A549 (cell line): ENCODE results near the gene ABHD12B.

Experiments
- CHD2 ChIP-seq: fragments of 150-350 bp; IDR thresholded peaks from 2 replicates; pipeline ENCODE4 v1.6.1; 2014; ENCODE audit warnings: low read length; ENCODE audit not compliant: partially characterized antibody
- GATA3 ChIP-seq: IDR thresholded peaks from 2 replicates; pipeline ENCODE4 v1.6.1; 2012; ENCODE audit warnings: borderline replicate concordance
- HDAC2 ChIP-seq: fragments of 200-600 bp; sonication (generic); IDR thresholded peaks from 2 replicates; pipeline ENCODE4 v1.6.1; 2016
- JUN ChIP-seq, 2 experiments: fragments of >200 bp; sonication (Bioruptor Twin); formaldehyde crosslinking; IDR thresholded peaks; 2 replicates in 1 of 2; 3 replicates in 1 of 2; pipeline ENCODE4 v1.6.1; 2016 to 2017
- JUNB ChIP-seq: fragments of >200 bp; sonication (Bioruptor Twin); formaldehyde crosslinking; IDR thresholded peaks from 2 replicates; pipeline ENCODE4 v1.6.1; 2016
- MAZ ChIP-seq: fragments of 150-350 bp; IDR thresholded peaks from 2 replicates; pipeline ENCODE4 v1.6.1; 2014; ENCODE audit warnings: antibody characterized with exemption, low read depth, low read length, borderline replicate concordance
- NR3C1 ChIP-seq: fragments of >200 bp; sonication (Bioruptor Twin); formaldehyde crosslinking; IDR thresholded peaks from 3 replicates; pipeline ENCODE4 v1.6.1; 2017
- POLR2AphosphoS2 ChIP-seq: conservative IDR thresholded peaks from 2 replicates; pipeline ENCODE4 v1.6.1; 2012; ENCODE audit warnings: low read length, improper control_type of control experiment, inconsistent platforms
- RAD21 ChIP-seq, 2 experiments: fragments of >200 bp in 1 of 2; sonication (Bioruptor Twin) in 1 of 2; formaldehyde crosslinking in 1 of 2; IDR thresholded peaks in 1 of 2; conservative IDR thresholded peaks in 1 of 2; 2 replicates in 1 of 2; 3 replicates in 1 of 2; pipeline ENCODE4 v1.6.1; 2012 to 2018; ENCODE audit warnings: inconsistent platforms in 1 of 2
- TF ChIP-seq, protein P1 (sequence below): fragments of >200 bp; sonication (Bioruptor Twin); formaldehyde crosslinking; IDR thresholded peaks from 3 replicates; pipeline ENCODE4 v1.5.1; 2016
- TF ChIP-seq, protein P2 (sequence below): IDR thresholded peaks from 2 replicates; pipeline ENCODE4 v1.6.1; 2012; ENCODE audit warnings: low read depth, borderline replicate concordance
- TF ChIP-seq, protein P3 (sequence below): IDR thresholded peaks from 2 replicates; pipeline ENCODE4 v1.6.1; 2012

DNA sequence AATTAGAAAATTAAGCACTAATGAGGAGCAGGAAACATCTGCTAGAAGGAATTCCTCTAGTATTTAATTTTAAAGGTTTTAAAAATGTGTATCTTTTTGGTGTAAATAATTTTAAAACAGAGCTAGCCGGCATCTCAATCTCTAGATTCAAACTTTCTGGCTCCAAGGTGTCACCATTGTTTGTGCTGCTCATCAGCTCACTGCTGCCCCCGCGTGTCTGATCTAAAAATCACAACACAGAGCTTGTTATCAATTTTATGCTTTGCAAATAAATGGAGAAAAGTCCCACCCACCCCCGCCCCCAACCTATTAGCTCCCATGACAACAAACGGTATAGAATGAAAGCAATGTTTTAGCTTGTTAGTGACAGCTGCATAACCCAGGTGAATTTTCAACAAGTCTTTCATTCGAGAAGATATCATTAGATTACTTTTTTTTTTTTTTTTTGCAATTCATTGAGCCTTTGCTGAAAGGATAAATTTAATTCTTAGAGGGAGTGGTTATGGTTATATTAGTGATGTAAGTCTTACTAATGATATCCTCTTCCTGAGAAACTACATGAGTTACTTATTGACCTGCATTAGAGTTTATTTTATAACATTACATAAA lies 11.3 kb upstream of the ABHD12B start:
- TF ChIP-seq, protein P1, sequence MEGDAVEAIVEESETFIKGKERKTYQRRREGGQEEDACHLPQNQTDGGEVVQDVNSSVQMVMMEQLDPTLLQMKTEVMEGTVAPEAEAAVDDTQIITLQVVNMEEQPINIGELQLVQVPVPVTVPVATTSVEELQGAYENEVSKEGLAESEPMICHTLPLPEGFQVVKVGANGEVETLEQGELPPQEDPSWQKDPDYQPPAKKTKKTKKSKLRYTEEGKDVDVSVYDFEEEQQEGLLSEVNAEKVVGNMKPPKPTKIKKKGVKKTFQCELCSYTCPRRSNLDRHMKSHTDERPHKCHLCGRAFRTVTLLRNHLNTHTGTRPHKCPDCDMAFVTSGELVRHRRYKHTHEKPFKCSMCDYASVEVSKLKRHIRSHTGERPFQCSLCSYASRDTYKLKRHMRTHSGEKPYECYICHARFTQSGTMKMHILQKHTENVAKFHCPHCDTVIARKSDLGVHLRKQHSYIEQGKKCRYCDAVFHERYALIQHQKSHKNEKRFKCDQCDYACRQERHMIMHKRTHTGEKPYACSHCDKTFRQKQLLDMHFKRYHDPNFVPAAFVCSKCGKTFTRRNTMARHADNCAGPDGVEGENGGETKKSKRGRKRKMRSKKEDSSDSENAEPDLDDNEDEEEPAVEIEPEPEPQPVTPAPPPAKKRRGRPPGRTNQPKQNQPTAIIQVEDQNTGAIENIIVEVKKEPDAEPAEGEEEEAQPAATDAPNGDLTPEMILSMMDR: peak; percentile 75
- TF ChIP-seq RAD21 (conservative IDR thresholded peaks at IDR 0.05 in 1 of 2, IDR thresholded peaks at IDR 0.05 in 1 of 2) (peak; percentile 74 to 76), POLR2AphosphoS2 (no peak), MAZ (no peak), HDAC2 (no peak), NR3C1 (no peak), JUNB (no peak), JUN (IDR thresholded peaks at IDR 0.05) (no peak), GATA3 (no peak), CHD2 (no peak)
- TF ChIP-seq, protein P2, sequence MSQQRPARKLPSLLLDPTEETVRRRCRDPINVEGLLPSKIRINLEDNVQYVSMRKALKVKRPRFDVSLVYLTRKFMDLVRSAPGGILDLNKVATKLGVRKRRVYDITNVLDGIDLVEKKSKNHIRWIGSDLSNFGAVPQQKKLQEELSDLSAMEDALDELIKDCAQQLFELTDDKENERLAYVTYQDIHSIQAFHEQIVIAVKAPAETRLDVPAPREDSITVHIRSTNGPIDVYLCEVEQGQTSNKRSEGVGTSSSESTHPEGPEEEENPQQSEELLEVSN: no peak
- TF ChIP-seq, protein P3, sequence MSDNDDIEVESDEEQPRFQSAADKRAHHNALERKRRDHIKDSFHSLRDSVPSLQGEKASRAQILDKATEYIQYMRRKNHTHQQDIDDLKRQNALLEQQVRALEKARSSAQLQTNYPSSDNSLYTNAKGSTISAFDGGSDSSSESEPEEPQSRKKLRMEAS: no peak
